ENCODE data around the gene TGM2.

TGM2 gene

DNA sequence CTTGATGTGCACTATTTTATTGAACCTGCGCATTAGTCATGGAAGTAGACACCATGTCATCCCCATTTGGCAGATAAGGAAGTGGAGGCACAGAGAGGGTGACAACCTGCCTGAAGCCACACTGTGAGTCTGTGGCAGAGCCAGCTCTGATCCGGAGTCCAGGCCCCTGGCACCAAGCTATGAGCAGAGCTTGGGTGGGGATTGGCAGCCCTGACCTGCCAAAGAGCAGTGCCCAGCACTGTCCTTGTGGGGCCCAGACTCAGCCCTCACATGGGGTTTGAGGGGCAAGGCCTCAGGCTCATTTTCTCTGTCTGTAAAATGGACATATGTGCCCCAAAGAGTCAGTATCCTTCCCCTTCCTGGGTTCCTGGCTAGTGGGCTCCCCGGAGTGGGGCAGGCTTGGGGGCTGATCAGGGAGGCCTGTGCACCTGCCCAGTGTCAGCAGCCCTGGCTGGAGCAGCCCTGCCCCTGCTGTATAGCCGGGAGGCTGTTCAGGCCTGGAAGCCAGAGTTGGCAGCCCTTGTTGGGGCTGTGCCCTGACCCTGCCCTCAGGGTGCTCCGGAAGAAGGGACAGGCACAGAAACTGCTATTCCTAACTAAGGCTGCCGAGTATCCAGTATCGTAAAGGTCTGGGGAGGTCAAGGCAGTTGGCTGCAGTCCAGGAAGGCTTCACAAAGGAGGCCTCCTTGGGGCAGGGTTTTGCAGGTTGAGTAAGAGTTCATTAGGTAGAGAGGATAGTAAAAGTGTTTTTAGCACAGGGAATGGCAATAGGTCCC lies 38.7 kb downstream of the TGM2 start:
- TF ChIP-seq, protein P1, sequence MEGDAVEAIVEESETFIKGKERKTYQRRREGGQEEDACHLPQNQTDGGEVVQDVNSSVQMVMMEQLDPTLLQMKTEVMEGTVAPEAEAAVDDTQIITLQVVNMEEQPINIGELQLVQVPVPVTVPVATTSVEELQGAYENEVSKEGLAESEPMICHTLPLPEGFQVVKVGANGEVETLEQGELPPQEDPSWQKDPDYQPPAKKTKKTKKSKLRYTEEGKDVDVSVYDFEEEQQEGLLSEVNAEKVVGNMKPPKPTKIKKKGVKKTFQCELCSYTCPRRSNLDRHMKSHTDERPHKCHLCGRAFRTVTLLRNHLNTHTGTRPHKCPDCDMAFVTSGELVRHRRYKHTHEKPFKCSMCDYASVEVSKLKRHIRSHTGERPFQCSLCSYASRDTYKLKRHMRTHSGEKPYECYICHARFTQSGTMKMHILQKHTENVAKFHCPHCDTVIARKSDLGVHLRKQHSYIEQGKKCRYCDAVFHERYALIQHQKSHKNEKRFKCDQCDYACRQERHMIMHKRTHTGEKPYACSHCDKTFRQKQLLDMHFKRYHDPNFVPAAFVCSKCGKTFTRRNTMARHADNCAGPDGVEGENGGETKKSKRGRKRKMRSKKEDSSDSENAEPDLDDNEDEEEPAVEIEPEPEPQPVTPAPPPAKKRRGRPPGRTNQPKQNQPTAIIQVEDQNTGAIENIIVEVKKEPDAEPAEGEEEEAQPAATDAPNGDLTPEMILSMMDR (IDR thresholded peaks at IDR 0.05), result no peak

DNA sequence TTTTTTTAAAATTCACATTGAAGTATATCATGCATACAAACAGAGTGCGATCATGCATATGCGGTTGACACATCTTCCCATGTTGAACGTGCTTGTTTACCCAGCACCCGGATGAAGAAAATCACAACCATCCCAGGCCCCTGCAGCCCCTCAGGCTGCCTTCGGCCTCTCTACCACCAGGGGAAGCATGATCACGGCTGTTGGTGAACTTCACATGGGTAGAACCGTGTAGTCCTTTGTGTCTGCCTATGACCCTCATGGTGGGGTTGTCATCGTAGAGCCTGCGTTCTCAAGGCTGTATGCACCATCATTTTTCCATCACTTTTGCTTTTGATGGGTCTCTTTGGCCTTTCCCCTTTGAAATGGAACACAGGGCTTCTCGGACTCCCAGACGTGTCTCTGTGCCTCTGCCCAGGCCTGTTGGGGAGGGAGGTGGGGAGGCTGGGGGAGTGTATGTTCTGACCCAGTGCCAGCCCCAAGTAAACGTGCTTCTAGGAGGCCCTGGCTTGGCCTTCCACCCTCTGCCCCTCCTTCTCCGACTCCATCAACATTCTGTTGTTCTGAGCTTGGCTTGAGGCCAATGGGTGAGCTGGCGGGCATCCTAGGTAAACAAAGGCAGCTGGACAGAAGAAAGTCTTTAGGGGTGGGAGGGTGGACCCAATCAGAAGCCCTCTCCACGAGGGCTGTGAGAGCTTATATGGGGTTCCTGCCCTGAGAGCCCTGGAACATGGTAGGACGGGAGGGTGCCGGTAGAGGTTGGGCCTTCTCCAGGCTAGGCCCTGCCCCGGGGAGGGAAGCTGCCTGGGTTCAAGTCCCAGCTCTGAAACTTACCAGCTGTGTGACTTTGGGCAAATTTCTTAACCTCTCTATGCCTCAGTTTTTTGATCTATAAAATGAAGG lies 39.7 kb downstream of the TGM2 start:
- TF ChIP-seq, protein P1 (IDR thresholded peaks at IDR 0.05), result no peak

DNA sequence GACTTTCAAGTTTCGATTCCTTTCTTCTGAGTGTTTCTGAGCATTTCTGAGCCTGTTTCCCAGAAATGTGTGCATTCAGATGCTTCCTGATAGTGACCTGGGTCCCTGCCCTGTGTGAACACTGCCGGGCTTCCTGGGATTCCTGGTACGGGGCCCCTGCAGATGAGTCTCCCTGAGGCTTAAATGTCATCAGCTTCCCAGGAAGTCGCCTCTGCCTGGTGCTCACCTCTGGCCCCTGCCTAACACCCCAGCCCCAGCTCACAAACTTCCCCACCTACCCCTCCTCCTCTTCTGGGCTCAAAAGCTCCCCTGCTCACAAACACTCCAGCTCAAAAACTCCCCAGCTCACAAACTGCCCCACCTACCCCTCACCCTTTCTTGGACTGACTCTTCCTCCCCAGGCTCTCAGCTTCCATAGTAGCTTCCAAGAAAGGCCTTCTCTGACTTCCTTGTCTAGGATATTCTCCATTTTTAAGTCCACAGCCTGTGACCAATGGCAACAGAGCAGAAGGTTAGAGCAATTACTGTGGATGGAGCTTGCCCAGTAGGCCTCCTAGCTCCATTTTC lies 42.0 kb downstream of the TGM2 start:
- TF ChIP-seq, protein P1 (IDR thresholded peaks at IDR 0.05), result no peak

DNA sequence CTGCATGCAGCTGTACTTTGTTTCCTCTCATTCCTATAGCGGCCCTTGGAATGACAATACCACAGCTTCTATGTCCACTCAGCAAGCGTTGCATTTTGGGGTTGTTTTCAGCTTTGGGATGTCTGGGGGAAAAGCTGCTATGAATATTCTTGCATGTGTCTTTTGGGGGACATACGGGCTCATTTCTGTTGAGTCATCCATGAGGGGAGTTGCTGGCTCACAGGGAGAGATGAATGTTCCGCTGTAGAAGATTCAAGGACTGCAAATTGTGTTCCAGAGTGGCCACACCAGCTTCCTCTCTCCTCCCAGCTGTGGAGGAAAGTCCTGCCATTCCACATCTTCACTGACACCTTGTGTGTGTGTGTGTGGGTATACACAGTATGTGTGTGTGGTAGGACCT lies 43.3 kb downstream of the TGM2 start:
- TF ChIP-seq, protein P1 (IDR thresholded peaks at IDR 0.05), result no peak

DNA sequence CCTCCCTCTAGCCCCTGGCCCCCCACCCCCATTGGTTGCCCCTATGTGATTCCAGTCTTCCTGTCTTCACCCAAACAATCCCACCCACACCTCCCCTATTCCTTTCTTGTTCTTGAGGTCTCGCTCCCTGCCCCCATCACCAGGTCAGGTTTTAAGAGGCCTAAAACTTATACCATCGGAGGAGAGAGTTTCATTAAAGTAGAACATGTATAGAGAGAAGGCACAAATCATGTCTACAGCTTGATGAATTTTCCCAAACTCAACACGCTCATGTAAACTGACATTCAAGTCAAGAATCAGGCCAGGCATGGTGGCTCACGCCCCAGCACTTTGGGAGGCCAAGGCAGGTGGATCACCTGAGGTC lies 44.5 kb downstream of the TGM2 start:
- TF ChIP-seq, protein P1 (IDR thresholded peaks at IDR 0.05), result no peak

DNA sequence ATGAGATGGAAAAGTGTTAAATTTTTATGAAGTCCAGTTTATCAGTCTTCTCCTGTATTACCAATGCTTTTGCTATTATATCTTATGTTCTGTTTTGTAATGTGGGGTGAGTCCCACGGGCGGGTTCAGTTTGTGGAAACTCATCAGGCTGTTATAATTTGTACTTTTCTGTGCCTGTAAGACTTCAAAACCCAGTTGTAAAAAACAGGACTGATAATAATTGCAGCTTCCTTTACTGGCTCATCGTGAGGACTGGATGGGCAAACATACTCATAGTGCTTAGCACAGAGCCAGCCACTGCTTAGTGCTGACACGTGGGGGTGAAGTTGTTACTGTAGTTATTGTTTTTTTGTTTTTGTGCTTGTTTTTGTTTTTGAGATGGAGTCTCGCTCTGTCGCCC lies 45.6 kb downstream of the TGM2 start:
- TF ChIP-seq, protein P1 (IDR thresholded peaks at IDR 0.05), result no peak

DNA sequence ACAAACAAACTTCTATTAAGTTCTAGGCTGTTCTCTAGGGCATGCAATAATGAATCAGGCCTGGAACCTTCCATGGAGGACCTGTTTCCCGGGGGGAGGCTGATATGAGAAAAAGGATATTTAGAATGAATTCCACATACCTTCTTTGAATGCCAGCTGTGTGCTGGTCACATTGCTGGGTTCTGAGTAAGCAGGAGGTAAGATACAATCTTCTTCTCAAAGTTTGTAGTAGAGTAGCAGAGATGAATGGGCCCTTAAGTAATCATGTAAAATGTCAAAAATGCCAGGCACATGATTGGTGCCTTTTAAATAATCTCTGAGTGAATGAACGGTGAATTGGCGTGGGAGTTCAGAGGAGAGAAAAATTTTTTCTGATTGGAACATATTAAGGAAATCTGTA lies 47.4 kb downstream of the TGM2 start:
- TF ChIP-seq, protein P1 (IDR thresholded peaks at IDR 0.05), result no peak
